H9 (cell line): Measurements from ENCODE around the gene SLC16A1. TPM values are rescaled to one million over a fixed set of nuclear protein-coding genes. Genes with fewer than 3 reads are reported as not detected.
"Not testable (repeated sequence)": the region's sequence is repeated elsewhere in the genome, so short reads cannot be mapped to it uniquely, and the experiment has no call there.

Experiments used
- DNase-seq: peaks from one replicate; pipeline ENCODE4 v3.0.0-alpha.2; 2017
- H2AFZ ChIP-seq: one replicate; pipeline ENCODE4 v1.6.1; 2013; ENCODE audit warnings: mild to moderate bottlenecking, low read length, control low read depth, moderate library complexity
- H2AK5ac ChIP-seq: 2 replicates; pipeline ENCODE4 v1.6.1; 2013; ENCODE audit warnings: low read length, control low read depth, mixed read lengths; ENCODE audit not compliant: insufficient read length
- H2BK120ac ChIP-seq: one replicate; pipeline ENCODE4 v1.6.1; 2013; ENCODE audit warnings: low read depth, mild to moderate bottlenecking, low read length, control low read depth, inconsistent platforms; ENCODE audit not compliant: poor library complexity, severe bottlenecking
- H2BK12ac ChIP-seq: 2 replicates; pipeline ENCODE4 v1.6.1; 2013; ENCODE audit warnings: low read length, control low read depth, mixed read lengths, low read depth; ENCODE audit not compliant: insufficient read length
- H2BK15ac ChIP-seq: 2 replicates; pipeline ENCODE4 v1.6.1; 2013; ENCODE audit warnings: low read depth, low read length, control low read depth
- H2BK20ac ChIP-seq: one replicate; pipeline ENCODE4 v1.6.1; 2013; ENCODE audit warnings: low read depth, mild to moderate bottlenecking, low read length, control low read depth, inconsistent platforms; ENCODE audit not compliant: poor library complexity, severe bottlenecking
- H2BK5ac ChIP-seq: 2 replicates; pipeline ENCODE4 v1.6.1; 2013; ENCODE audit warnings: low read length, control low read depth, mixed read lengths; ENCODE audit not compliant: insufficient read length
- H3K14ac ChIP-seq: 2 replicates; pipeline ENCODE4 v1.6.1; 2013; ENCODE audit warnings: low read length, control low read depth; ENCODE audit not compliant: insufficient read depth
- H3K18ac ChIP-seq: 2 replicates; pipeline ENCODE4 v1.6.1; 2013; ENCODE audit warnings: low read depth, mild to moderate bottlenecking, mixed read lengths, low read length, control low read depth; ENCODE audit not compliant: insufficient read length
- H3K23ac ChIP-seq: 2 replicates; pipeline ENCODE4 v1.6.1; 2013; ENCODE audit warnings: low read length, control low read depth, mixed read lengths, low read depth; ENCODE audit not compliant: insufficient read length
- H3K23me2 ChIP-seq: 2 replicates; pipeline ENCODE4 v1.6.1; 2013; ENCODE audit warnings: low read depth, mild to moderate bottlenecking, mixed read lengths, low read length, control low read depth; ENCODE audit not compliant: insufficient read length, poor library complexity, severe bottlenecking
- H3K27ac ChIP-seq: 2 replicates; pipeline ENCODE4 v1.5.1; 2013; ENCODE audit warnings: low read length, control low read depth, mixed read lengths, low read depth; ENCODE audit not compliant: insufficient read length
- H3K27me3 ChIP-seq: 2 replicates; pipeline ENCODE4 v1.6.1; 2013; ENCODE audit warnings: low read length, control low read depth, inconsistent platforms; ENCODE audit not compliant: insufficient read depth
- H3K4ac ChIP-seq: 2 replicates; pipeline ENCODE4 v1.6.1; 2013; ENCODE audit warnings: low read depth, mild to moderate bottlenecking, control low read depth, inconsistent platforms, low read length, moderate library complexity
- H3K4me1 ChIP-seq: 2 replicates; pipeline ENCODE4 v1.6.1; 2013; ENCODE audit warnings: low read length, control low read depth, inconsistent platforms; ENCODE audit not compliant: insufficient read depth
- H3K4me2 ChIP-seq: 2 replicates; pipeline ENCODE4 v1.6.1; 2013; ENCODE audit warnings: low read length, control low read depth, mixed read lengths; ENCODE audit not compliant: insufficient read length, insufficient read depth
- H3K56ac ChIP-seq: 2 replicates; pipeline ENCODE4 v1.6.1; 2013; ENCODE audit warnings: low read depth, mild to moderate bottlenecking, mixed read lengths, low read length, control low read depth; ENCODE audit not compliant: insufficient read length
- H3K79me1 ChIP-seq: 2 replicates; pipeline ENCODE4 v1.6.1; 2013; ENCODE audit warnings: low read depth, mild to moderate bottlenecking, moderate library complexity, low read length, control low read depth, inconsistent platforms; ENCODE audit not compliant: insufficient read depth, poor library complexity, severe bottlenecking
- H3K79me2 ChIP-seq: 2 replicates; pipeline ENCODE4 v1.6.1; 2013; ENCODE audit warnings: low read length, control low read depth, inconsistent platforms; ENCODE audit not compliant: insufficient read depth
- H3K9ac ChIP-seq: 2 replicates; pipeline ENCODE4 v1.6.1; 2013; ENCODE audit warnings: low read length, control low read depth, mixed read lengths; ENCODE audit not compliant: insufficient read length; ENCODE audit errors: extremely low read depth
- H3K9me3 ChIP-seq: one replicate; pipeline ENCODE4 v1.6.1; 2013; ENCODE audit warnings: low read depth, low read length, inconsistent platforms; ENCODE audit not compliant: control insufficient read depth
- H3T11ph ChIP-seq: one replicate; pipeline ENCODE4 v1.6.1; 2013; ENCODE audit warnings: mild to moderate bottlenecking, low read length, control low read depth, inconsistent platforms
- H4K20me1 ChIP-seq: one replicate; pipeline ENCODE4 v1.6.1; 2013; ENCODE audit not compliant: control insufficient read depth, insufficient read length, insufficient read depth
- H4K5ac ChIP-seq: 2 replicates; pipeline ENCODE4 v1.6.1; 2013; ENCODE audit warnings: low read depth, mild to moderate bottlenecking, mixed read lengths, low read length, control low read depth; ENCODE audit not compliant: insufficient read length
- H4K8ac ChIP-seq: replicated peaks from 2 replicates; pipeline ENCODE4 v1.6.1; 2013; ENCODE audit warnings: low read length, control low read depth, mixed read lengths, low read depth; ENCODE audit not compliant: insufficient read length
- H4K91ac ChIP-seq: 2 replicates; pipeline ENCODE4 v1.6.1; 2013; ENCODE audit warnings: low read depth, mild to moderate bottlenecking, moderate library complexity, mixed read lengths, low read length, control low read depth; ENCODE audit not compliant: insufficient read length
- H3K27ac Mint-ChIP-seq, 3 experiments: 2 replicates in 2 of 3; 3 replicates in 1 of 3; pipeline ENCODE4 v1.8.0; 2020 to 2021; ENCODE audit warnings: mixed read lengths in 3 of 3, mild to moderate bottlenecking in 1 of 3, moderate library complexity in 1 of 3
- H3K27me3 Mint-ChIP-seq: 2 replicates; pipeline ENCODE4 v1.8.0; 2021; ENCODE audit warnings: low read depth, mild to moderate bottlenecking, moderate library complexity, mixed read lengths
- H3K36me3 Mint-ChIP-seq, 3 experiments: 2 replicates in 2 of 3; 3 replicates in 1 of 3; pipeline ENCODE4 v1.8.0; 2020 to 2021; ENCODE audit warnings: low read depth in 3 of 3, mixed read lengths in 3 of 3; ENCODE audit not compliant: insufficient read depth in 1 of 3
- H3K4me1 Mint-ChIP-seq, 2 experiments: 2 replicates each; pipeline ENCODE4 v1.8.0; 2020; ENCODE audit warnings: mixed read lengths in 2 of 2
- H3K4me3 Mint-ChIP-seq, 2 experiments: 2 replicates in 1 of 2; 3 replicates in 1 of 2; pipeline ENCODE4 v1.8.0; 2020 to 2021; ENCODE audit warnings: mild to moderate bottlenecking in 2 of 2, mixed read lengths in 2 of 2, moderate library complexity in 1 of 2
- H3K9me3 Mint-ChIP-seq, 2 experiments: 2 replicates in 1 of 2; 3 replicates in 1 of 2; pipeline ENCODE4 v1.8.0; 2020; ENCODE audit warnings: mild to moderate bottlenecking in 2 of 2, mixed read lengths in 2 of 2, moderate library complexity in 1 of 2
- WGBS: extraction: QIAGEN DNeasy Blood & Tissue Kit; methylation state at CpG from one replicate; pipeline ENCODE4 v1.1.7; 2013; ENCODE audit warnings: missing lambda C conversion rate, low lambda C conversion rate, mixed read lengths; ENCODE audit not compliant: insufficient read length; ENCODE audit errors: extremely low coverage; 5-methylcytosine and 5-hydroxymethylcytosine counted together
- total RNA-seq: library from RNA; stranded (reverse); gene quantifications from 2 replicates; pipeline ENCODE4 v1.2.1, GENCODE V29; 2021
- TF ChIP-seq, protein P1 (sequence below): fragments of 200-600 bp; sonication (generic); conservative IDR thresholded peaks from 3 replicates; pipeline ENCODE4 v1.8.0; 2021; ENCODE audit warnings: antibody characterized with exemption, mild to moderate bottlenecking

Gene SLC16A1
- total RNA-seq, 1 experiment from 2014 or later: 381 TPM

- no peak overlapping the region for H4K5ac ChIP-seq
- no peak overlapping the region for H3K18ac ChIP-seq
- H4K91ac ChIP-seq: no peak overlapping the region
- H3K27ac ChIP-seq: no peak overlapping the region
- H3K79me2 ChIP-seq: no peaks in the 10 kb centered on the region
- no peaks in the 10 kb centered on the region for H3K27me3 Mint-ChIP-seq
- no peak overlapping the region for H3K56ac ChIP-seq
- no CpG with 5 or more reads among the region's 2 CpGs for WGBS
- H3K36me3 Mint-ChIP-seq: peaks cover 3 to 8% (median 5%) of the 10 kb centered on the region in 3 experiments; a peak in 6 of 7 replicates
- H3T11ph ChIP-seq: no peak overlapping the region
- no peaks in the 10 kb centered on the region for H3K79me1 ChIP-seq
- H3K27me3 ChIP-seq: no peaks in the 10 kb centered on the region
- no peaks in the 10 kb centered on the region for H3K9me3 ChIP-seq
- 0 out of 5 replicates have a peak, but pooled peaks cover 0 to 2% of the 10 kb centered on the region in 2 experiments for H3K9me3 Mint-ChIP-seq
- H2AFZ ChIP-seq: no peak overlapping the region
- no peak overlapping the region for H2BK12ac ChIP-seq
- no peak overlapping the region for H3K4ac ChIP-seq
- no peak overlapping the region for H2BK15ac ChIP-seq
- no peak overlapping the region for H2BK20ac ChIP-seq
- no peaks in the 10 kb centered on the region for H4K20me1 ChIP-seq
- H2BK120ac ChIP-seq: no peak overlapping the region
- no peaks in the 10 kb centered on the region for H3K23me2 ChIP-seq
- H2BK5ac ChIP-seq: no peak overlapping the region
- H3K4me1 ChIP-seq: peaks cover 4% of the 10 kb centered on the region; the same call in 1 of the 2 replicates
- H3K23ac ChIP-seq: no peak overlapping the region
- no peak overlapping the region for H2AK5ac ChIP-seq
- peak overlapping the region in 1 of 3 experiments; percentile 9; a peak in 1 of 7 replicates for H3K27ac Mint-ChIP-seq
- no peak overlapping the region for H3K9ac ChIP-seq
- H3K14ac ChIP-seq: no peak overlapping the region
- H4K8ac ChIP-seq: no peak overlapping the region
- no peak overlapping the region for H3K4me2 ChIP-seq
- H3K4me3 Mint-ChIP-seq: no peak overlapping the region
- TF ChIP-seq, protein P1, sequence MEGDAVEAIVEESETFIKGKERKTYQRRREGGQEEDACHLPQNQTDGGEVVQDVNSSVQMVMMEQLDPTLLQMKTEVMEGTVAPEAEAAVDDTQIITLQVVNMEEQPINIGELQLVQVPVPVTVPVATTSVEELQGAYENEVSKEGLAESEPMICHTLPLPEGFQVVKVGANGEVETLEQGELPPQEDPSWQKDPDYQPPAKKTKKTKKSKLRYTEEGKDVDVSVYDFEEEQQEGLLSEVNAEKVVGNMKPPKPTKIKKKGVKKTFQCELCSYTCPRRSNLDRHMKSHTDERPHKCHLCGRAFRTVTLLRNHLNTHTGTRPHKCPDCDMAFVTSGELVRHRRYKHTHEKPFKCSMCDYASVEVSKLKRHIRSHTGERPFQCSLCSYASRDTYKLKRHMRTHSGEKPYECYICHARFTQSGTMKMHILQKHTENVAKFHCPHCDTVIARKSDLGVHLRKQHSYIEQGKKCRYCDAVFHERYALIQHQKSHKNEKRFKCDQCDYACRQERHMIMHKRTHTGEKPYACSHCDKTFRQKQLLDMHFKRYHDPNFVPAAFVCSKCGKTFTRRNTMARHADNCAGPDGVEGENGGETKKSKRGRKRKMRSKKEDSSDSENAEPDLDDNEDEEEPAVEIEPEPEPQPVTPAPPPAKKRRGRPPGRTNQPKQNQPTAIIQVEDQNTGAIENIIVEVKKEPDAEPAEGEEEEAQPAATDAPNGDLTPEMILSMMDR: no peak
- peaks cover 16 to 19% of the 10 kb centered on the region in 2 experiments for H3K4me1 Mint-ChIP-seq
- DNase-seq: no peak
Measured at GRCh38 chr1:112995890-112996289, 39.9 kb upstream of the SLC16A1 start.

- H3K4ac ChIP-seq, H3K27ac ChIP-seq, H3K4me3 Mint-ChIP-seq, H3K23ac ChIP-seq, H3K27me3 ChIP-seq, H3K9me3 ChIP-seq, H2AK5ac ChIP-seq, DNase-seq, H3K36me3 Mint-ChIP-seq, H2BK12ac ChIP-seq, H3K9ac ChIP-seq, H3K9me3 Mint-ChIP-seq, H2BK15ac ChIP-seq, H3K23me2 ChIP-seq, H3K56ac ChIP-seq, H3K4me2 ChIP-seq, H4K8ac ChIP-seq, H4K5ac ChIP-seq, H2BK5ac ChIP-seq, H3K18ac ChIP-seq, H3K27me3 Mint-ChIP-seq, H3K79me2 ChIP-seq, H2BK120ac ChIP-seq, H2BK20ac ChIP-seq, H2AFZ ChIP-seq, H3K14ac ChIP-seq, H3T11ph ChIP-seq, H3K4me1 ChIP-seq, H4K20me1 ChIP-seq, H3K79me1 ChIP-seq, H4K91ac ChIP-seq: not testable (repeated sequence)
- Mint-ChIP-seq H3K4me1 (peaks cover 16 to 19% of the 10 kb centered on the region in 2 experiments), H3K27ac (peak overlapping the region in 2 of 3 experiments; percentile 15 to 48; a peak in 2 of 7 replicates)
- WGBS: no CpG with 5 or more reads among the region's 9 CpGs
Measured at GRCh38 chr1:112995021-112995420, 39.0 kb upstream of the SLC16A1 start.
